Measurements from ENCODE around the gene IL4R.
A peak's percentile ranks its signal among the peaks of the same experiment; 100 is the strongest.

IL4R gene

GRCh38 chr16:27302126-27302525 is 11.6 kb upstream of the IL4R start:
- H3K4me3 ChIP-seq (ENCODE audit: low read length) = no peak overlapping the region
- TF ChIP-seq ZNF274 (IDR thresholded peaks at IDR 0.05; ENCODE audit: low read depth, low read length) = no peak

GRCh38 chr16:27303256-27304100 is 10.3 kb upstream of the IL4R start:
- no peak overlapping the region for H3K4me3 ChIP-seq (ENCODE audit: low read length)

GRCh38 chr16:27304102-27304501 is 9.7 kb upstream of the IL4R start:
- no peak overlapping the region for H3K4me3 ChIP-seq (ENCODE audit: low read length)
- no peak for TF ChIP-seq ZNF274 (IDR thresholded peaks at IDR 0.05; ENCODE audit: low read depth, low read length)

More at GRCh38 chr16:27303256-27304100, 10.3 kb upstream of the IL4R start:
- TF ChIP-seq ZNF274 (IDR thresholded peaks at IDR 0.05; ENCODE audit: low read depth, low read length) = no peak

GRCh38 chr16:27304881-27305745 is 8.7 kb upstream of the IL4R start:
- no peak overlapping the region for H3K4me3 ChIP-seq (ENCODE audit: low read length)
- no peak for TF ChIP-seq ZNF274 (IDR thresholded peaks at IDR 0.05; ENCODE audit: low read depth, low read length)

- no peak for TF ChIP-seq ZNF274 (IDR thresholded peaks at IDR 0.05; ENCODE audit: low read depth, low read length)
- no peak overlapping the region for H3K4me3 ChIP-seq (ENCODE audit: low read length)
These were observed 7.8 kb upstream of the IL4R start for GRCh38 chr16:27305839-27306442.

- no peak for TF ChIP-seq ZNF274 (IDR thresholded peaks at IDR 0.05; ENCODE audit: low read depth, low read length)
- H3K4me3 ChIP-seq (ENCODE audit: low read length) = no peak overlapping the region
These were observed 5.0 kb upstream of the IL4R start for GRCh38 chr16:27308792-27309191.

- H3K4me3 ChIP-seq (ENCODE audit: low read length) = no peak overlapping the region
- TF ChIP-seq ZNF274 (IDR thresholded peaks at IDR 0.05; ENCODE audit: low read depth, low read length) = no peak
These were observed 3.0 kb upstream of the IL4R start for GRCh38 chr16:27310576-27311447.

GRCh38 chr16:27311448-27311830 is 2.3 kb upstream of the IL4R start:
- no peak overlapping the region for H3K4me3 ChIP-seq (ENCODE audit: low read length)
- no peak for TF ChIP-seq ZNF274 (IDR thresholded peaks at IDR 0.05; ENCODE audit: low read depth, low read length)

- TF ChIP-seq ZNF274 (IDR thresholded peaks at IDR 0.05; ENCODE audit: low read depth, low read length) = no peak
- H3K4me3 ChIP-seq (ENCODE audit: low read length) = no peak overlapping the region
These were observed 1.9 kb upstream of the IL4R start for GRCh38 chr16:27311897-27312303.

- no peak for TF ChIP-seq ZNF274 (IDR thresholded peaks at IDR 0.05; ENCODE audit: low read depth, low read length)
- H3K4me3 ChIP-seq (ENCODE audit: low read length) = peak overlapping the region; percentile 73; the same call in 1 of the 2 replicates
These were observed 973 bp upstream of the IL4R start for GRCh38 chr16:27312580-27313421.

- no peak for TF ChIP-seq ZNF274 (IDR thresholded peaks at IDR 0.05; ENCODE audit: low read depth, low read length)
- H3K4me3 ChIP-seq (ENCODE audit: low read length) = peak overlapping the region; percentile 73
These were observed 468 bp downstream of the IL4R start for GRCh38 chr16:27314161-27314723.

- no peak for TF ChIP-seq ZNF274 (IDR thresholded peaks at IDR 0.05; ENCODE audit: low read depth, low read length)
- H3K4me3 ChIP-seq (ENCODE audit: low read length) = peak overlapping the region; percentile 73
These were observed 1.2 kb downstream of the IL4R start for GRCh38 chr16:27314986-27315332.
